HepG2 (cell line): ENCODE measurements around the gene EIF3L. TPM values are rescaled to one million over a fixed set of nuclear protein-coding genes. Genes with fewer than 3 reads are reported as not detected.

ENCODE experiments used
- BRD4 ChIP-seq: sonication (generic); formaldehyde crosslinking; IDR thresholded peaks from 2 replicates; pipeline ENCODE4 v1.4.0; 2020; ENCODE audit warnings: missing genetic modification reagents
- FOXP4 ChIP-seq: sonication (generic); formaldehyde crosslinking; IDR thresholded peaks from 2 replicates; pipeline ENCODE4 v1.4.0; 2020; ENCODE audit warnings: missing genetic modification reagents
- GMEB2 ChIP-seq: IDR thresholded peaks from 2 replicates; pipeline ENCODE4 v1.6.1; 2016; ENCODE audit warnings: missing biosample characterization, missing genetic modification reagents, low read depth
- HDAC1 ChIP-seq: sonication (generic); formaldehyde crosslinking; IDR thresholded peaks from 2 replicates; pipeline ENCODE4 v1.5.1; 2020; ENCODE audit warnings: mild to moderate bottlenecking, missing genetic modification reagents
- LCORL ChIP-seq, 2 experiments: fragments of 450-650 bp in 1 of 2; sonication (generic) in 1 of 2; formaldehyde crosslinking in 1 of 2; IDR thresholded peaks; 2 replicates each; pipeline versions ENCODE4 v1.5.0 to v1.6.1; 2017 to 2020; ENCODE audit warnings: antibody characterized with exemption in 1 of 2, missing genetic modification reagents in 1 of 2
- MIXL1 ChIP-seq: IDR thresholded peaks from 2 replicates; pipeline ENCODE4 v1.6.1; 2016
- MYPOP ChIP-seq: sonication (generic); formaldehyde crosslinking; IDR thresholded peaks from 2 replicates; pipeline ENCODE4 v1.8.1; 2023; ENCODE audit warnings: mild to moderate bottlenecking, moderate library complexity, missing genetic modification reagents
- SAP130 ChIP-seq: IDR thresholded peaks from 2 replicates; pipeline ENCODE4 v1.6.1; 2016; ENCODE audit warnings: low read depth
- SKI ChIP-seq: fragments of 450-650 bp; IDR thresholded peaks from one replicate; pipeline ENCODE4 v1.6.1; 2018; ENCODE audit warnings: mild to moderate bottlenecking; ENCODE audit not compliant: partially characterized antibody
- TFE3 ChIP-seq: IDR thresholded peaks from 2 replicates; pipeline ENCODE4 v1.6.1; 2016
- TGIF2 ChIP-seq: IDR thresholded peaks from 2 replicates; pipeline ENCODE4 v1.6.1; 2016; ENCODE audit warnings: control low read depth, missing compliant biosample characterization
- ZBTB7A ChIP-seq: sonication (generic); formaldehyde crosslinking; IDR thresholded peaks from 2 replicates; pipeline ENCODE4 v1.8.0; 2022; ENCODE audit warnings: mild to moderate bottlenecking, missing genetic modification reagents
- ZBTB8A ChIP-seq: sonication (generic); formaldehyde crosslinking; IDR thresholded peaks from 2 replicates; pipeline ENCODE4 v1.4.0; 2020; ENCODE audit warnings: mild to moderate bottlenecking, low read depth, missing genetic modification reagents, borderline replicate concordance
- ZKSCAN8 ChIP-seq: IDR thresholded peaks from 2 replicates; pipeline ENCODE4 v1.6.1; 2016; ENCODE audit warnings: borderline replicate concordance, missing genetic modification reagents, missing compliant biosample characterization
- ZNF263 ChIP-seq: sonication (generic); formaldehyde crosslinking; IDR thresholded peaks from 2 replicates; pipeline ENCODE4 v1.4.0; 2020; ENCODE audit warnings: missing genetic modification reagents
- ZNF451 ChIP-seq: sonication (generic); formaldehyde crosslinking; IDR thresholded peaks from 2 replicates; pipeline ENCODE4 v1.5.0; 2020; ENCODE audit warnings: mild to moderate bottlenecking, missing genetic modification reagents
- ZNF574 ChIP-seq: sonication (generic); formaldehyde crosslinking; IDR thresholded peaks from 2 replicates; pipeline ENCODE4 v1.4.0; 2020; ENCODE audit warnings: missing genetic modification reagents
- ZNF652 ChIP-seq: IDR thresholded peaks from 2 replicates; pipeline ENCODE4 v1.6.1; 2016; ENCODE audit warnings: low read depth, borderline replicate concordance
- ZNF747 ChIP-seq: sonication (generic); formaldehyde crosslinking; IDR thresholded peaks from 2 replicates; pipeline ENCODE4 v1.8.1; 2023; ENCODE audit warnings: missing genetic modification reagents, mild to moderate bottlenecking, borderline replicate concordance
- ZNF83 ChIP-seq: sonication (generic); formaldehyde crosslinking; IDR thresholded peaks from 2 replicates; pipeline ENCODE4 v1.4.0; 2020; ENCODE audit warnings: missing genetic modification reagents, mild to moderate bottlenecking, borderline replicate concordance
- polyA plus RNA-seq, 8 experiments: library from polyadenylated mRNA; depleted of rRNA in 3 of 8; stranded (reverse) in 7 of 8; unstranded in 1 of 8; fragments of >200 nt; fragmentation: Illumina TruSeq in 4 of 8; extraction: Trizol in 4 of 8; gene quantifications; 2 replicates each; pipeline versions ENCODE4 v1.2.1 to v1.2.3, GENCODE V29; 2011 to 2016; ENCODE audit warnings: low read depth in 4 of 8, missing spikeins in 1 of 8, mixed read lengths in 1 of 8; ENCODE audit not compliant: insufficient read depth in 1 of 8
- total RNA-seq, 5 experiments: library from RNA; depleted of rRNA; stranded (reverse); fragments of >200 nt; fragmentation: Illumina TruSeq; extraction: Trizol; gene quantifications; 2 replicates each; pipeline ENCODE4 v1.2.3, GENCODE V29; 2016; ENCODE audit warnings: low read depth in 1 of 5

EIF3L gene
- total and polyA plus RNA-seq, 2 of the 13 experiments (the other 11 are each of a cell fraction or from before 2014, with no cell fraction given) = 514 to 793 TPM

- TF ChIP-seq MYPOP (CRISPR knock-in tag) (no peak), HDAC1 (CRISPR knock-in tag) (peak; percentile 68; the same call in 1 of the 2 replicates), BRD4 (CRISPR knock-in tag) (0 out of 2 replicates have a peak, but pooled peaks have one; percentile 18), SAP130 (CRISPR knock-in tag) (peak; percentile 92), GMEB2 (CRISPR knock-in tag) (no peak), TGIF2 (CRISPR knock-in tag) (0 out of 2 replicates have a peak, but pooled peaks have one; percentile 39), ZKSCAN8 (CRISPR knock-in tag) (peak; percentile 55; the same call in 1 of the 2 replicates), TFE3 (CRISPR knock-in tag) (peak; percentile 56; the same call in 1 of the 2 replicates), ZNF451 (CRISPR knock-in tag) (no peak), LCORL (IDR thresholded peaks at IDR 0.05) (no peak), LCORL (CRISPR knock-in tag; IDR thresholded peaks at IDR 0.05) (peak; percentile 65; the same call in 1 of the 2 replicates), ZNF263 (CRISPR knock-in tag) (no peak), SKI (peak; percentile 42), FOXP4 (CRISPR knock-in tag) (peak; percentile 63), ZNF574 (CRISPR knock-in tag) (no peak; the same call in 1 of the 2 replicates), MIXL1 (CRISPR knock-in tag) (peak; percentile 46; the same call in 1 of the 2 replicates), ZNF652 (no peak), ZBTB8A (no peak), ZBTB7A (CRISPR knock-in tag) (no peak), ZNF747 (CRISPR knock-in tag) (no peak), ZNF83 (CRISPR knock-in tag) (no peak)
Observed at GRCh38 chr22:37896181-37896592, 47.0 kb downstream of the EIF3L start (continued).
